Thyroid gland (tissue), 4 donors: Measurements from ENCODE around the gene SHROOM4.

ENCODE experiments used
- POLR2A ChIP-seq, 2 donors: fragments of 450-650 bp; IDR thresholded peaks; one replicate each; pipeline ENCODE4 v1.6.1; 2017; ENCODE audit warnings: antibody characterized with exemption in 2 of 2, mild to moderate bottlenecking in 2 of 2, moderate library complexity in 1 of 2
- TF ChIP-seq, protein P1 (sequence below), 6 experiments: fragments of 200-600 bp in 3 of 6; fragments of 450-650 bp in 3 of 6; sonication (generic) in 3 of 6; IDR thresholded peaks; one replicate each; pipeline ENCODE4 v1.5.1; 2016 to 2019; ENCODE audit warnings: antibody characterized with exemption in 6 of 6, mild to moderate bottlenecking in 2 of 6, inconsistent platforms in 1 of 6, moderate library complexity in 1 of 6

DNA sequence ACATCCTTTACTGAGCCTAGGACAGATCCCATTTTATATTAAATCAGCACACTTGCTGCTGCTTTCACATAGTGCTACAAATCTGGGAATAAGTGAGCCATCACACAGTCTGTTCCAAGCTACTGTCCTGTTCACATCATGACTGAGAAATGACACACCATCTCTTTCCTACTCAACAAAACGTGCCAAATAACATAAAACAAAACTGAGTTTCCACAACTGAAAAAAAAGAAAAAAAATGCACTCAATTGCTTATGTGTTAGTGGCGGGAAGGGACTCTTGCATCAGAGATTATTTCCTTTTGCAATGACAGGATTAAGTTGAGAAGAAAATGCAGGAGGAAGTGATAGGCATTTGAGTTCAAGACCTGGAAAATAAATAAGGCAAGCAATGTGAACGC, 109.0 kb downstream of the SHROOM4 start:
- TF ChIP-seq, protein P1, sequence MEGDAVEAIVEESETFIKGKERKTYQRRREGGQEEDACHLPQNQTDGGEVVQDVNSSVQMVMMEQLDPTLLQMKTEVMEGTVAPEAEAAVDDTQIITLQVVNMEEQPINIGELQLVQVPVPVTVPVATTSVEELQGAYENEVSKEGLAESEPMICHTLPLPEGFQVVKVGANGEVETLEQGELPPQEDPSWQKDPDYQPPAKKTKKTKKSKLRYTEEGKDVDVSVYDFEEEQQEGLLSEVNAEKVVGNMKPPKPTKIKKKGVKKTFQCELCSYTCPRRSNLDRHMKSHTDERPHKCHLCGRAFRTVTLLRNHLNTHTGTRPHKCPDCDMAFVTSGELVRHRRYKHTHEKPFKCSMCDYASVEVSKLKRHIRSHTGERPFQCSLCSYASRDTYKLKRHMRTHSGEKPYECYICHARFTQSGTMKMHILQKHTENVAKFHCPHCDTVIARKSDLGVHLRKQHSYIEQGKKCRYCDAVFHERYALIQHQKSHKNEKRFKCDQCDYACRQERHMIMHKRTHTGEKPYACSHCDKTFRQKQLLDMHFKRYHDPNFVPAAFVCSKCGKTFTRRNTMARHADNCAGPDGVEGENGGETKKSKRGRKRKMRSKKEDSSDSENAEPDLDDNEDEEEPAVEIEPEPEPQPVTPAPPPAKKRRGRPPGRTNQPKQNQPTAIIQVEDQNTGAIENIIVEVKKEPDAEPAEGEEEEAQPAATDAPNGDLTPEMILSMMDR (IDR thresholded peaks at IDR 0.05) = no peak
- TF ChIP-seq POLR2A (IDR thresholded peaks at IDR 0.05) = no peak
